HepG2 (cell line): ENCODE measurements around the gene CACNG7. TPM values are rescaled to one million over a fixed set of nuclear protein-coding genes. Genes with fewer than 3 reads are reported as not detected.

Experiments used
- ATAC-seq: fragments of 200-7000 bp; cut with Tn5 transposase; 3 replicates; pipeline ENCODE4 v1.9.1; 2020; ENCODE audit warnings: mild to moderate bottlenecking, moderate library complexity
- BruUV-seq: library from RNA; stranded (reverse); fragments of 400-500 nt; replicated peaks from 2 replicates; lab custom pipeline; 2021; lab: Mats Ljungman, UMichigan
- CTCF ChIA-PET: fragments of 300-600 bp; formaldehyde crosslinking; extraction: SDS; loops from one replicate; lab custom pipeline; 2021; ENCODE audit warnings: low total read pairs, inconsistent platforms, low intra/inter-chr PET ratio; lab: Yijun Ruan, JAX
- POLR2A ChIA-PET: fragments of 350-600 bp; sonication (Branson Sonifier 250); formaldehyde crosslinking; loops from one replicate; lab custom pipeline; 2020; ENCODE audit warnings: antibody characterized with exemption, inconsistent platforms; lab: Yijun Ruan, JAX
- DNase-seq: peaks from one replicate; pipeline ENCODE4 v3.0.0-alpha.2; 2015; ENCODE audit warnings: low spot score
- FAIRE-seq: peaks from 3 replicates; lab custom pipeline; 2011; peaks lifted over from hg19 to GRCh38; lab: Jason Lieb, UNC
- H2AFZ ChIP-seq: one replicate; pipeline ENCODE4 v1.6.1; 2011; ENCODE audit warnings: low read length, inconsistent platforms
- H3K27ac ChIP-seq: fragments of 300-600 bp; 3 replicates; pipeline ENCODE4 v1.8.0; 2011; ENCODE audit warnings: mixed run types, mild to moderate bottlenecking, mixed read lengths, low read length, inconsistent platforms; ENCODE audit not compliant: insufficient read depth; ENCODE audit errors: extremely low read length
- H3K27me3 ChIP-seq, 2 experiments: fragments of 200-600 bp in 1 of 2; 2 replicates in 1 of 2; 3 replicates in 1 of 2; pipeline versions ENCODE4 v1.6.0 to v1.8.0; 2011; ENCODE audit warnings: low read length in 2 of 2, mild to moderate bottlenecking in 2 of 2, moderate library complexity in 2 of 2, inconsistent platforms in 1 of 2; ENCODE audit not compliant: insufficient read depth in 2 of 2, control insufficient read depth in 1 of 2
- H3K36me3 ChIP-seq, 2 experiments: fragments of 200-600 bp in 1 of 2; replicated peaks in 1 of 2; 2 replicates in 1 of 2; 3 replicates in 1 of 2; pipeline versions ENCODE4 v1.5.1 to v1.8.0; 2011; ENCODE audit warnings: low read length in 2 of 2, inconsistent platforms in 1 of 2; ENCODE audit not compliant: insufficient read depth in 2 of 2, control insufficient read depth in 1 of 2
- H3K4me1 ChIP-seq: 2 replicates; pipeline ENCODE4 v1.5.1; 2012; ENCODE audit warnings: low read length, inconsistent platforms; ENCODE audit not compliant: insufficient read depth
- H3K4me2 ChIP-seq: 2 replicates; pipeline ENCODE4 v1.6.0; 2011; ENCODE audit warnings: low read depth, low read length, inconsistent platforms
- H3K4me3 ChIP-seq, 3 experiments: fragments of 200-600 bp in 1 of 3; sonication (generic), shearing (Covaris generic) in 1 of 3; replicated peaks in 1 of 3; 2 replicates each; pipeline ENCODE4 v1.5.1; 2011 to 2016; ENCODE audit warnings: low read length in 3 of 3, inconsistent platforms in 2 of 3, low read depth in 2 of 3, mild to moderate bottlenecking in 2 of 3, control low read depth in 1 of 3, mixed read lengths in 1 of 3; ENCODE audit not compliant: insufficient read depth in 1 of 3
- H3K79me2 ChIP-seq: one replicate; pipeline ENCODE4 v1.6.1; 2011; ENCODE audit warnings: low read length, inconsistent platforms; ENCODE audit not compliant: insufficient read depth
- H3K9ac ChIP-seq: 2 replicates; pipeline ENCODE4 v1.6.0; 2011; ENCODE audit warnings: mild to moderate bottlenecking, low read depth, low read length, inconsistent platforms; ENCODE audit not compliant: insufficient read depth
- H3K9me3 ChIP-seq: 2 replicates; pipeline ENCODE4 v1.5.1; 2012; ENCODE audit warnings: mild to moderate bottlenecking, low read length
- H4K20me1 ChIP-seq: 2 replicates; pipeline ENCODE4 v1.6.0; 2011; ENCODE audit warnings: inconsistent platforms, mild to moderate bottlenecking, low read length, moderate library complexity; ENCODE audit not compliant: insufficient read depth
- RBAK ChIP-seq: sonication (generic); formaldehyde crosslinking; IDR thresholded peaks from 2 replicates; pipeline ENCODE4 v1.5.1; 2020; ENCODE audit warnings: mild to moderate bottlenecking, missing genetic modification reagents
- SOX13 ChIP-seq, 3 experiments: fragments of 450-650 bp in 1 of 3; sonication (generic) in 1 of 3; formaldehyde crosslinking in 1 of 3; IDR thresholded peaks in 2 of 3; conservative IDR thresholded peaks in 1 of 3; 2 replicates each; pipeline versions ENCODE4 v1.5.0 to v1.6.1; 2016 to 2020; ENCODE audit warnings: antibody characterized with exemption in 1 of 3, mild to moderate bottlenecking in 1 of 3, missing compliant biosample characterization in 1 of 3, missing genetic modification reagents in 1 of 3, moderate library complexity in 1 of 3
- ZNF788 ChIP-seq: sonication (generic); formaldehyde crosslinking; IDR thresholded peaks from 2 replicates; pipeline ENCODE4 v1.5.0; 2020; ENCODE audit warnings: mild to moderate bottlenecking, missing genetic modification reagents, borderline replicate concordance
- WGBS: methylation state at CpG from one replicate; pipeline ENCODE4 v1.1.6; 2017; ENCODE audit warnings: low lambda C conversion rate; 5-methylcytosine and 5-hydroxymethylcytosine counted together
- in situ Hi-C: cut with HindIII; loops from 2 replicates; pipeline ENCODE4 v1.10.0; 2017; ENCODE audit warnings: low pct_unique_long_range_greater_than_20kb; ENCODE audit not compliant: extremely low pct_ligation_motif_present
- intact Hi-C: fragments of 100-400 bp; cut with micrococcal nuclease; formaldehyde crosslinking; loops from one replicate; pipeline ENCODE4 v1.10.0; 2022; ENCODE audit not compliant: unreplicated experiment
- polyA plus RNA-seq, 8 experiments: library from polyadenylated mRNA; depleted of rRNA in 3 of 8; stranded (reverse) in 7 of 8; unstranded in 1 of 8; fragments of >200 nt; fragmentation: Illumina TruSeq in 4 of 8; extraction: Trizol in 4 of 8; gene quantifications; 2 replicates each; pipeline versions ENCODE4 v1.2.1 to v1.2.3, GENCODE V29; 2011 to 2016; ENCODE audit warnings: low read depth in 4 of 8, missing spikeins in 1 of 8, mixed read lengths in 1 of 8; ENCODE audit not compliant: insufficient read depth in 1 of 8
- total RNA-seq, 5 experiments: library from RNA; depleted of rRNA; stranded (reverse); fragments of >200 nt; fragmentation: Illumina TruSeq; extraction: Trizol; gene quantifications; 2 replicates each; pipeline ENCODE4 v1.2.3, GENCODE V29; 2016; ENCODE audit warnings: low read depth in 1 of 5
- TF ChIP-seq, protein P1 (sequence below): sonication (generic); formaldehyde crosslinking; IDR thresholded peaks from 2 replicates; pipeline ENCODE4 v1.4.0; 2020; ENCODE audit warnings: missing genetic modification reagents

Gene CACNG7
- total and polyA plus RNA-seq, 2 of the 13 experiments (the other 11 are each of a cell fraction or from before 2014, with no cell fraction given): not detected

DNA sequence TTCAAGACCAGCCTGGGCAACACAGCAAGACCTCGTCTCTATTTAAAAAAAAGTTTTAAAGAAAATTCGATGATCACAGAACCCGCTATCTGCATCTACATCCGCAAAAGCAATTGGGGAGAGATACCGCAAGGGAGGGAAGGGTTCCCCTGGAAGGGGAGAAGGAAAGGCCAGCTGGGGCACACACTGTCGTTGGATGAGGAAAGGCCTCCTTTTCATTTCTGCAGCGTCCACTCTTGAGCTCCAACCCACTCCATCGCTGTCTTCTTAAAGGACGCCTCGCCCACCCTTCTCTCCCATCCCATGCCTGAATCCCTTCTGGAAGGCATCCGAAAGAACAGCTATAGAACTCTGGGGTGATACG, 30.3 kb upstream of the CACNG7 start:
- intact Hi-C loops: loop anchor here (1.0 kb wide), 1 partner anchor 9 kb away; no protein-coding TSS in a partner anchor
- Histone ChIP-seq H3K27me3 (peaks cover 0 to 21% of the 10 kb centered on the region in 2 experiments; a peak in 3 of 5 replicates), H3K4me3 (peak overlapping the region; percentile 64 to 84 (median 68)), H3K79me2 (no peaks in the 10 kb centered on the region), H2AFZ (peak overlapping the region; percentile 67), H3K9ac (peak overlapping the region; percentile 71), H3K4me1 (peaks cover 30% of the 10 kb centered on the region), H4K20me1 (peaks cover 4% of the 10 kb centered on the region), H3K27ac (no peak overlapping the region), H3K36me3 (peaks cover 5 to 15% of the 10 kb centered on the region in 2 experiments; a peak in 3 of 5 replicates), H3K4me2 (peak overlapping the region; percentile 99), H3K9me3 (no peaks in the 10 kb centered on the region)
- peak; percentile 11 for ATAC-seq
- no peak for FAIRE-seq
- POLR2A ChIA-PET: interaction anchor here (1.0 to 4.3 kb wide), 4 partner anchors 8 to 86 kb away, joined by 4 to 102 read pairs (median 7); partner anchors contain the start of gene MYADM
- BruUV-seq: no TSS peak
- no peak for TF ChIP-seq SOX13 (IDR thresholded peaks at IDR 0.05)
- TF ChIP-seq SOX13 (CRISPR knock-in tag; conservative IDR thresholded peaks at IDR 0.05 in 1 of 2, IDR thresholded peaks at IDR 0.05 in 1 of 2): 0 out of 4 replicates have a peak, but pooled peaks of 1 of the 2 experiments have one; percentile 46
- no peak for TF ChIP-seq RBAK (CRISPR knock-in tag)
- TF ChIP-seq, protein P1, sequence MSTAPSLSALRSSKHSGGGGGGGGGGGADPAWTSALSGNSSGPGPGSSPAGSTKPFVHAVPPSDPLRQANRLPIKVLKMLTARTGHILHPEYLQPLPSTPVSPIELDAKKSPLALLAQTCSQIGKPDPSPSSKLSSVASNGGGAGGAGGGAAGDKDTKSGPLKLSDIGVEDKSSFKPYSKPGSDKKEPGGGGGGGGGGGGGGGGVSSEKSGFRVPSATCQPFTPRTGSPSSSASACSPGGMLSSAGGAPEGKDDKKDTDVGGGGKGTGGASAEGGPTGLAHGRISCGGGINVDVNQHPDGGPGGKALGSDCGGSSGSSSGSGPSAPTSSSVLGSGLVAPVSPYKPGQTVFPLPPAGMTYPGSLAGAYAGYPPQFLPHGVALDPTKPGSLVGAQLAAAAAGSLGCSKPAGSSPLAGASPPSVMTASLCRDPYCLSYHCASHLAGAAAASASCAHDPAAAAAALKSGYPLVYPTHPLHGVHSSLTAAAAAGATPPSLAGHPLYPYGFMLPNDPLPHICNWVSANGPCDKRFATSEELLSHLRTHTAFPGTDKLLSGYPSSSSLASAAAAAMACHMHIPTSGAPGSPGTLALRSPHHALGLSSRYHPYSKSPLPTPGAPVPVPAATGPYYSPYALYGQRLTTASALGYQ: no peak
- TF ChIP-seq ZNF788 (CRISPR knock-in tag): 0 out of 2 replicates have a peak, but pooled peaks have one; percentile 5
- DNase-seq: no peak
- CTCF ChIA-PET: interaction anchor here (1.5 kb wide), 1 partner anchor 37 kb away, joined by 3 read pairs; no protein-coding TSS in a partner anchor
- in situ Hi-C loops: no loop called here
- WGBS: 66% methylated on average over 12 of the region's 12 CpGs
